HCT116 (cell line): ENCODE data around the gene NRP1. TPM values are rescaled to one million over a fixed set of nuclear protein-coding genes. Genes with fewer than 3 reads are reported as not detected.

Source experiments
- ATAC-seq: fragments of 200-7000 bp; cut with Tn5 transposase; 2 replicates; pipeline ENCODE4 v1.9.1; 2020; ENCODE audit warnings: mild to moderate bottlenecking, moderate library complexity
- BruUV-seq: library from RNA; stranded (reverse); fragments of 400-500 nt; replicated peaks from 2 replicates; lab custom pipeline; 2021; lab: Mats Ljungman, UMichigan
- CTCF ChIA-PET: fragments of 300-600 bp; sonication (Branson Sonifier 250); formaldehyde crosslinking; loops from one replicate; lab custom pipeline; 2021; ENCODE audit warnings: antibody characterized with exemption; lab: Charles Lee
- POLR2A ChIA-PET: fragments of 300-600, 350-600 bp; sonication (Branson Sonifier 250); formaldehyde crosslinking; loops from one replicate; lab custom pipeline; 2021; ENCODE audit warnings: antibody characterized with exemption; lab: Charles Lee
- RAD21 ChIA-PET, 2 experiments: fragments of 300-600 bp; sonication (Branson Sonifier 250); formaldehyde crosslinking; loops; one replicate each; lab custom pipeline; 2023; ENCODE audit warnings: low total read pairs in 2 of 2; ENCODE audit not compliant: uncharacterized antibody in 2 of 2, unreplicated experiment in 2 of 2, low non-redundant PET in 1 of 2; lab: Charles Lee
- DNase-seq: peaks from one replicate; pipeline ENCODE4 v3.0.0-alpha.2; 2010; ENCODE audit warnings: low read depth, low spot score
- H2AFZ ChIP-seq: fragments of 200-600 bp; shearing (Covaris generic), sonication (generic); 2 replicates; pipeline ENCODE4 v1.6.1; 2017; ENCODE audit warnings: low read depth, mixed run types, mixed read lengths, antibody characterized with exemption, low read length; ENCODE audit not compliant: poor library complexity, severe bottlenecking
- H3K27ac ChIP-seq: 2 replicates; pipeline ENCODE4 v1.5.1; 2012; ENCODE audit warnings: low read depth, low read length
- H3K27me3 ChIP-seq: fragments of 200-600 bp; sonication (generic); 2 replicates; pipeline ENCODE4 v1.6.1; 2016; ENCODE audit warnings: mixed run types, low read length, mixed read lengths; ENCODE audit not compliant: insufficient read depth
- H3K36me3 ChIP-seq, 2 experiments: fragments of 200-500 bp in 1 of 2; fragments of 200-600 bp in 1 of 2; sonication (Bioruptor generic) in 1 of 2; sonication (generic) in 1 of 2; 2 replicates each; pipeline versions ENCODE4 v1.5.1 to v1.6.1; 2014 to 2016; ENCODE audit warnings: low read length in 2 of 2, inconsistent platforms in 1 of 2, mixed read lengths in 1 of 2, mixed run types in 1 of 2; ENCODE audit not compliant: insufficient read depth in 2 of 2, control insufficient read depth in 1 of 2
- H3K4me1 ChIP-seq, 2 experiments: fragments of 200-600 bp in 1 of 2; sonication (generic) in 1 of 2; 2 replicates each; pipeline versions ENCODE4 v1.5.1 to v1.6.1; 2012 to 2017; ENCODE audit warnings: low read length in 2 of 2, inconsistent platforms in 1 of 2, mild to moderate bottlenecking in 1 of 2, mixed read lengths in 1 of 2, mixed run types in 1 of 2, moderate library complexity in 1 of 2; ENCODE audit not compliant: insufficient read depth in 2 of 2, control insufficient read depth in 1 of 2
- H3K4me2 ChIP-seq: fragments of 200-600 bp; sonication (generic); 2 replicates; pipeline ENCODE4 v1.6.1; 2017; ENCODE audit warnings: mixed run types, low read length, mixed read lengths
- H3K4me3 ChIP-seq, 2 experiments: fragments of 200-600 bp in 1 of 2; sonication (generic) in 1 of 2; replicated peaks in 1 of 2; 2 replicates each; pipeline ENCODE4 v1.5.1; 2011 to 2016; ENCODE audit warnings: low read length in 2 of 2, control low read depth in 1 of 2, low read depth in 1 of 2, mild to moderate bottlenecking in 1 of 2, mixed read lengths in 1 of 2, mixed run types in 1 of 2
- H3K79me2 ChIP-seq: fragments of 200-600 bp; sonication (generic); 2 replicates; pipeline ENCODE4 v1.6.1; 2017; ENCODE audit warnings: mild to moderate bottlenecking, mixed run types, low read length, moderate library complexity, mixed read lengths; ENCODE audit not compliant: insufficient read depth
- H3K9ac ChIP-seq: fragments of 200-600 bp; sonication (generic); 2 replicates; pipeline ENCODE4 v1.6.1; 2016; ENCODE audit warnings: low read length, mixed read lengths
- H3K9me2 ChIP-seq: fragments of 200-600 bp; sonication (generic), shearing (Covaris generic); 2 replicates; pipeline ENCODE4 v1.6.1; 2017; ENCODE audit warnings: mixed run types, mild to moderate bottlenecking, moderate library complexity; ENCODE audit not compliant: insufficient read depth
- H3K9me3 ChIP-seq, 2 experiments: fragments of 200-500 bp in 1 of 2; fragments of 200-600 bp in 1 of 2; sonication (Bioruptor generic) in 1 of 2; sonication (generic) in 1 of 2; 2 replicates each; pipeline ENCODE4 v1.6.1; 2014 to 2017; ENCODE audit warnings: low read length in 2 of 2, mixed read lengths in 2 of 2, inconsistent platforms in 1 of 2, low read depth in 1 of 2, mild to moderate bottlenecking in 1 of 2, mixed run types in 1 of 2, moderate library complexity in 1 of 2; ENCODE audit not compliant: control insufficient read depth in 1 of 2, insufficient read depth in 1 of 2
- H4K20me1 ChIP-seq: fragments of 200-600 bp; sonication (generic), shearing (Covaris generic); 2 replicates; pipeline ENCODE4 v1.6.1; 2017; ENCODE audit warnings: mixed run types, mild to moderate bottlenecking, moderate library complexity; ENCODE audit not compliant: insufficient read depth
- CBX3 ChIP-seq: IDR thresholded peaks from 2 replicates; pipeline ENCODE4 v1.6.1; 2012; ENCODE audit warnings: low read depth
- EZH2phosphoT487 ChIP-seq: fragments of 200-600 bp; IDR thresholded peaks from 2 replicates; pipeline ENCODE4 v1.6.1; 2018; ENCODE audit warnings: antibody characterized with exemption, borderline replicate concordance
- FOSL1 ChIP-seq: IDR thresholded peaks from 2 replicates; pipeline ENCODE4 v1.6.1; 2012; ENCODE audit warnings: low read depth
- JUND ChIP-seq: IDR thresholded peaks from 2 replicates; pipeline ENCODE4 v1.6.1; 2012
- POLR2A ChIP-seq: IDR thresholded peaks from 2 replicates; pipeline ENCODE4 v1.7.0; 2011; ENCODE audit warnings: borderline replicate concordance; ENCODE audit not compliant: insufficient read depth, insufficient read length; ENCODE audit errors: extremely low read depth
- RAD21 ChIP-seq: IDR thresholded peaks from 2 replicates; pipeline ENCODE4 v1.6.1; 2012; ENCODE audit warnings: low read depth, mild to moderate bottlenecking
- REST ChIP-seq: IDR thresholded peaks from 2 replicates; pipeline ENCODE4 v1.6.1; 2012; ENCODE audit warnings: low read depth
- SIN3A ChIP-seq: IDR thresholded peaks from 2 replicates; pipeline ENCODE4 v1.6.1; 2012; ENCODE audit warnings: low read depth
- TCF7L2 ChIP-seq: IDR thresholded peaks from 2 replicates; pipeline ENCODE4 v1.7.0; 2011; ENCODE audit warnings: borderline replicate concordance, inconsistent platforms; ENCODE audit not compliant: insufficient read depth, insufficient read length; ENCODE audit errors: extremely low read depth
- YY1 ChIP-seq: IDR thresholded peaks from 2 replicates; pipeline ENCODE4 v1.6.1; 2011; ENCODE audit warnings: low read length, low read depth, moderate library complexity, mild to moderate bottlenecking; ENCODE audit not compliant: insufficient replicate concordance; ENCODE audit errors: extremely low read depth
- ZBTB33 ChIP-seq: IDR thresholded peaks from 2 replicates; pipeline ENCODE4 v1.6.1; 2011; ENCODE audit warnings: mild to moderate bottlenecking, low read length, moderate library complexity; ENCODE audit not compliant: insufficient replicate concordance; ENCODE audit errors: extremely low read depth
- ZFX ChIP-seq: fragments of 450-650 bp; IDR thresholded peaks from 2 replicates; pipeline ENCODE4 v1.6.1; 2017
- intact Hi-C: fragments of 100-400 bp; cut with micrococcal nuclease; formaldehyde crosslinking; loops from 2 replicates; pipeline ENCODE4 v1.10.0; 2022
- total RNA-seq: library from RNA; stranded (reverse); gene quantifications from one replicate; pipeline ENCODE4 v1.2.1, GENCODE V29; 2021; ENCODE audit not compliant: unreplicated experiment

NRP1 gene
- total RNA-seq, 1 experiment from 2014 or later, result 3.8 TPM

GRCh38 chr10:33382921-33383713 lies 48.6 kb upstream of the NRP1 start:
- H3K9ac ChIP-seq, result no peak overlapping the region
- H4K20me1 ChIP-seq, result no peaks in the 10 kb centered on the region
- no TSS peak for BruUV-seq
- H3K4me2 ChIP-seq, result no peak overlapping the region
- ChIA-PET RAD21 (no interaction called here), CTCF (no interaction called here), POLR2A (no interaction called here)
- H3K27ac ChIP-seq, result no peak overlapping the region
- no peak overlapping the region for H2AFZ ChIP-seq
- no peak for ATAC-seq
- no peaks in the 10 kb centered on the region for H3K27me3 ChIP-seq
- no peak for DNase-seq
- intact Hi-C loops, result no loop called here
- H3K4me3 ChIP-seq, result no peak overlapping the region
- H3K9me2 ChIP-seq, result no peaks in the 10 kb centered on the region; the same call in 1 of the 2 replicates
- H3K36me3 ChIP-seq, result no peaks in the 10 kb centered on the region
- TF ChIP-seq RAD21 (no peak), FOSL1 (no peak), CBX3 (no peak), YY1 (no peak), POLR2A (no peak), EZH2phosphoT487 (no peak)
- no peaks in the 10 kb centered on the region for H3K79me2 ChIP-seq
- H3K9me3 ChIP-seq, result no peaks in the 10 kb centered on the region
- peaks cover 0 to 3% of the 10 kb centered on the region in 2 experiments; a peak in 2 of 4 replicates for H3K4me1 ChIP-seq

- Histone ChIP-seq H3K27me3 (no peaks in the 10 kb centered on the region), H3K27ac (no peak overlapping the region), H3K4me3 (no peak overlapping the region), H3K9me2 (no peaks in the 10 kb centered on the region; the same call in 1 of the 2 replicates), H2AFZ (no peak overlapping the region), H3K4me2 (no peak overlapping the region), H3K79me2 (no peaks in the 10 kb centered on the region), H3K9me3 (no peaks in the 10 kb centered on the region), H3K36me3 (no peaks in the 10 kb centered on the region), H4K20me1 (no peaks in the 10 kb centered on the region), H3K9ac (no peak overlapping the region), H3K4me1 (peaks cover 6 to 12% of the 10 kb centered on the region in 2 experiments; a peak in 3 of 4 replicates)
- intact Hi-C loops, result no loop called here
- ATAC-seq (no peak), DNase-seq (no peak)
- no TSS peak for BruUV-seq
- POLR2A ChIA-PET, result no interaction called here
- RAD21 ChIA-PET, result no interaction called here
- no peak for TF ChIP-seq SIN3A
- no peak for TF ChIP-seq ZFX
- TF ChIP-seq TCF7L2, result no peak
- no peak for TF ChIP-seq REST
- TF ChIP-seq EZH2phosphoT487, result no peak
- TF ChIP-seq ZBTB33, result no peak
- no peak for TF ChIP-seq JUND
- CTCF ChIA-PET, result no interaction called here
These were observed 47.7 kb upstream of the NRP1 start for GRCh38 chr10:33382216-33382600.
